ENCODE results near the gene IPO11. TPM values are rescaled to one million over a fixed set of nuclear protein-coding genes. Genes with fewer than 3 reads are reported as not detected.
"Not testable (repeated sequence)": the region's sequence is repeated elsewhere in the genome, so short reads cannot be mapped to it uniquely, and the experiment has no call there.

The IPO11 gene
- polyA plus RNA-seq, 1 donor from 2014 or later, result 5.7 TPM

DNA sequence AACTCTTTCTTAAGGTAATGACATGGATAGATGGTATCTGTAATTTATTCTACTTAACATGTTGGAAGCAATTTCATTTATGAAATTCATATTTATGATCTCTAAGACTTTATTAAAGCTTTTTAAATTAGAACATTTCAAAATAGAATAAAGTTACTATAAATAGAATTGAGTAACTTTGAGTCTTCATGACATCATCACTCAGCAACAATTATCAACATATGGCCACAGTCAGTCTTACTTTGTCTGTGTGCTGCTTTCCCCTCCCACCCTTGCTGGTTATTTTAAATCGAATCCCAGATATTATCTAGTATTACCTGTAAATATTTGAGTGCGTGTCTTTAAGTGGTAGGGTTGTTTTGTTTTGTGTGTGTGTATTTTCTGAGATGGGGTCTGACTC, 65.2 kb downstream of the IPO11 start:
- peaks cover 11% of the 10 kb centered on the region for H3K36me3 Mint-ChIP-seq
- H3K27ac Mint-ChIP-seq, result no peak overlapping the region
- no peaks in the 10 kb centered on the region for H3K9me3 Mint-ChIP-seq
- no peak overlapping the region for H3K4me3 Mint-ChIP-seq
- no peaks in the 10 kb centered on the region for H3K27me3 Mint-ChIP-seq
- H3K4me1 Mint-ChIP-seq, result peaks cover 3 to 5% (median 5%) of the 10 kb centered on the region in 3 donors

GRCh38 chr5:62483556-62483955, 71.0 kb downstream of the IPO11 start:
- H3K4me3 Mint-ChIP-seq, result no peak overlapping the region
- H3K36me3 Mint-ChIP-seq, result peaks cover 11% of the 10 kb centered on the region
- H3K27me3 Mint-ChIP-seq, result no peaks in the 10 kb centered on the region
- peaks cover 3 to 5% (median 5%) of the 10 kb centered on the region in 3 donors for H3K4me1 Mint-ChIP-seq
- peak overlapping the region in 1 of 3 donors; percentile 52 for H3K27ac Mint-ChIP-seq
- no peaks in the 10 kb centered on the region for H3K9me3 Mint-ChIP-seq

GRCh38 chr5:62486672-62487071, 74.1 kb downstream of the IPO11 start:
- no peak overlapping the region for H3K4me3 Mint-ChIP-seq
- no peaks in the 10 kb centered on the region for H3K27me3 Mint-ChIP-seq
- H3K4me1 Mint-ChIP-seq, result peaks cover 0 to 3% (median 0%) of the 10 kb centered on the region in 3 donors
- no peak overlapping the region for H3K27ac Mint-ChIP-seq
- peaks cover 4% of the 10 kb centered on the region for H3K36me3 Mint-ChIP-seq
- no peaks in the 10 kb centered on the region for H3K9me3 Mint-ChIP-seq

- peaks cover 10% of the 10 kb centered on the region for H3K36me3 Mint-ChIP-seq
- H3K27ac Mint-ChIP-seq, result no peak overlapping the region
- no peaks in the 10 kb centered on the region for H3K4me1 Mint-ChIP-seq
- no peak overlapping the region for H3K4me3 Mint-ChIP-seq
- no peaks in the 10 kb centered on the region for H3K27me3 Mint-ChIP-seq
- no peaks in the 10 kb centered on the region for H3K9me3 Mint-ChIP-seq
Observed at GRCh38 chr5:62488531-62488930, 76.0 kb downstream of the IPO11 start.

DNA sequence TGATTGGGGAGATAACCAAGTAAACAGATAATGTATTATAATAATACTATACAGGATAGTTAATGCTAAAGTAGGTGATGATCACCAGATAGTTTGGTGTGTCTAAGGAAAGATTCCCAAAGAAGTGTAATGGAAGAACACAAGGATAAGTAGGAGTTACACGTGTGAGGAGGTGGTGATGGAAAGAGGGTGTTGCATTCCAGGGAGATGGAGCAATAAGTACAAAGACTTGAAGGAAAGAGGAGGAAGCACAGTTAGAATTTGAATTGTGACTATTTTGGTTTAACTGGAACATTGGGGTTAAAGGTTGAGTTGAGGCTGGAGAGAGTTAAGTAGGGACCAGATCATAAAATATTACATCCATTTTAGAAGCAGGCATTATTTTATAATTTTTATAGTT, 76.9 kb downstream of the IPO11 start:
- Mint-ChIP-seq H3K27me3 (no peaks in the 10 kb centered on the region), H3K4me3 (no peak overlapping the region), H3K27ac (no peak overlapping the region), H3K36me3 (peaks cover 10% of the 10 kb centered on the region), H3K4me1 (peaks cover 0 to under 1% (median 0%) of the 10 kb centered on the region in 3 donors), H3K9me3 (no peaks in the 10 kb centered on the region)

DNA sequence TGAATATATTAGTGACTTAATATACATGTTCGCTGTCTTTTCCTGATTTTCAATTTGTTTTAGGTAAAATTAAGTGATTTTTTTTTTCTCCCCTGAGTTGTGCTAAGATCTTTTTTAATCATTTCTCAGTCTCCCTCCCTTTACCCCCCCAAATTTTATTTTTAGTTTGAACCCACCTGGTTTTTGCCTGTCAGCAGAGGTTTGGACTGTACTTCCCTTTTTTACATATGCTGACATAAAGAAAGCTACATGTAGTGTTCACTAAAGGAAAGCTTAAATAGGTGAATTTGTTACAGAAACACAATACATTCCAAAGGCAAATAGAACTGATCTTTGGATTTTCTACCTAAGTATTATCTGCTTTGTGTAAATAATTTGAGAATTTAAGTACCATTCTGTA, 82.2 kb downstream of the IPO11 start:
- H3K27ac Mint-ChIP-seq, result no peak overlapping the region
- peaks cover 12% of the 10 kb centered on the region for H3K36me3 Mint-ChIP-seq
- peak overlapping the region in 1 of 4 donors; percentile 20 for H3K4me3 Mint-ChIP-seq
- H3K4me1 Mint-ChIP-seq, result peaks cover 3 to 6% (median 4%) of the 10 kb centered on the region in 3 donors
- H3K27me3 Mint-ChIP-seq, result no peaks in the 10 kb centered on the region
- no peaks in the 10 kb centered on the region for H3K9me3 Mint-ChIP-seq

- no peaks in the 10 kb centered on the region for H3K27me3 Mint-ChIP-seq
- no peaks in the 10 kb centered on the region for H3K9me3 Mint-ChIP-seq
- peaks cover 11% of the 10 kb centered on the region for H3K36me3 Mint-ChIP-seq
- H3K27ac Mint-ChIP-seq, result no peak overlapping the region
- H3K4me3 Mint-ChIP-seq, result no peak overlapping the region
- peaks cover 3 to 6% (median 4%) of the 10 kb centered on the region in 3 donors for H3K4me1 Mint-ChIP-seq
Observed at GRCh38 chr5:62496876-62497275, 84.3 kb downstream of the IPO11 start.

DNA sequence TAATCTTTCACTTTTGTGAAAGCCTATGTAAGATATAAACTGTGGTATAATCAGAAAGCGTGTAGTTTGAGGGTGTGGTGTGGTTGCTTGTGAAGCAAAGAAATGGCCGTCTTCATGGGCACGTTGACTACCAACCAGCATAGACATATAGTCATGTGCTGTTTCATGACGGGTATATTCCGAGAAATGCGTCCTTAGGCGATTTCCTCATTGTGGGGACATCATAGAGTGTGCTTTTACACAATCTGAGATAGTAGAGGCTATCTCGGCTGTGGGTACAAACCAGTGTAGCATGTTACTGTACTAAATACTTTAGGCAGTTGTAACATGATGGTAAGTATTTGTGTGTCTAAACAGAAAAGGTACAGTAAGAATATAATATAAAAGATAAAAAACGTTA, 86.4 kb downstream of the IPO11 start:
- Mint-ChIP-seq H3K27ac (no peak overlapping the region), H3K36me3 (peaks cover 13% of the 10 kb centered on the region), H3K9me3 (no peaks in the 10 kb centered on the region), H3K4me1 (peaks cover 8 to 17% (median 12%) of the 10 kb centered on the region in 3 donors), H3K27me3 (no peaks in the 10 kb centered on the region), H3K4me3 (no peak overlapping the region)

GRCh38 chr5:62499756-62500155, 87.2 kb downstream of the IPO11 start:
- H3K27me3 Mint-ChIP-seq, result no peaks in the 10 kb centered on the region
- no peak overlapping the region for H3K4me3 Mint-ChIP-seq
- H3K9me3 Mint-ChIP-seq, result no peaks in the 10 kb centered on the region
- peaks cover 6 to 14% (median 10%) of the 10 kb centered on the region in 3 donors for H3K4me1 Mint-ChIP-seq
- H3K27ac Mint-ChIP-seq, result no peak overlapping the region
- H3K36me3 Mint-ChIP-seq, result peaks cover 11% of the 10 kb centered on the region

GRCh38 chr5:62502456-62503101, 90.0 kb downstream of the IPO11 start:
- H3K27me3 Mint-ChIP-seq, result no peaks in the 10 kb centered on the region
- peaks cover 15% of the 10 kb centered on the region for H3K36me3 Mint-ChIP-seq
- H3K9me3 Mint-ChIP-seq, result no peaks in the 10 kb centered on the region
- H3K4me1 Mint-ChIP-seq, result peaks cover 7 to 15% (median 8%) of the 10 kb centered on the region in 3 donors
- H3K27ac Mint-ChIP-seq, result peak overlapping the region in 1 of 3 donors; percentile 77
- H3K4me3 Mint-ChIP-seq, result no peak overlapping the region

DNA sequence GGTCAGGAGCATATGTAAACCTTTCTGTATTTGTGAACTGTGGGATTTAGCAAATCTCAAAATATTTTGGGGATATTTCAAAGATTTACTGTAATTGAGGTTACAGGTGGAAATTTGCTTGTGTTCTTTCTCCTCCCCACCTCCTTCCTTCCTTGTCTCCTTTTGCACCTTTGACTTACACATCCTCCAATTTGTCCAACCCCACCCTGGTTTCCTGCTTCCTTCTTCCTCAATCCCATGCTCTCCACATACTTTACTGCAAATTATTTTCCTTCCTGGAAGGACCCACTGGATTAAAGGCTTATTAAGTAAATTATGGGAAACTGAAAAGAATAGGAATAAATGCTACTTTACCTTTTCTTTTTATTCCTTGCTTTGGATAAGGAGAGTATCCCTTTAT, 91.6 kb downstream of the IPO11 start:
- no peak overlapping the region for H3K4me3 Mint-ChIP-seq
- peaks cover 7 to 15% (median 8%) of the 10 kb centered on the region in 3 donors for H3K4me1 Mint-ChIP-seq
- H3K27ac Mint-ChIP-seq, result peak overlapping the region in 1 of 3 donors; percentile 55
- peaks cover 0 to 2% (median 0%) of the 10 kb centered on the region in 3 donors for H3K9me3 Mint-ChIP-seq
- H3K27me3 Mint-ChIP-seq, result no peaks in the 10 kb centered on the region
- H3K36me3 Mint-ChIP-seq, result peaks cover 18% of the 10 kb centered on the region

DNA sequence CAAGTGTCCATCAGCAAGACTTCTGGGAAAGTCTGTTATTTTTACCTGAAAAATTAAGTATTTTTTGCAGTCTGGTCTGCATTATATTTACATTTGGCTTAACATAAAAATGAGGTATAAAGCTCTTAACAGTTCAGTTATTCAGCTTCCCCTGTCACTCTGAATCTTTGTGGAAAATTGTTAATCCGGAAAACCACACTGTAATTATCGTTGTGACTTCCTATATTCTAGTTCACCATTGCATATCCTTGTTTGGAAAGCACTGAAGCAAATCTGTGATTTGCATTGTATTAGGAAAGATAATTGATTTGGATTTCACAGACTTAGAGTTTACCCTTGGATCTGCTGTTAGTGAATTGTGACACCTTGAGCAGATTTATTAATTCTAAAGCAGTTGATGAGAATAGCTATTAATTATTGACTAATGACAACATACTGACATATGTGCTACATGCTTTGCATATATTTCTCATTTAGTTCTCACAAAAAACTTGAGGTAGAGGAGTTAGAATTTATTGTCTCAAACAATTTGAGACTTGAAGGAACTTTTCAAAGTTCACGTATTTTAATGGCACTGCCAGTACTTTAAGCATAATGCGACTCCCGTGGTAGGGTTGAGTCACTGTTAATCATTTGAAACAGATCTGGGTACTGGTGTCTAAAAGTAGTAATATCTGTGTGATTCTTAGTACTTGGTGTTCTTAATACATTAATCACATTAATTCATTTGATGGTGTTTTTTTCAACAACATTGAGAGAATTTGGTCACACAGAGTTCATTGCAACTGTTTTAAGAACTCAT, 94.3 kb downstream of the IPO11 start:
- Mint-ChIP-seq H3K4me1 (peaks cover 7 to 15% (median 8%) of the 10 kb centered on the region in 3 donors), H3K27me3 (no peaks in the 10 kb centered on the region), H3K27ac (no peak overlapping the region), H3K36me3 (peaks cover 23% of the 10 kb centered on the region), H3K4me3 (no peak overlapping the region), H3K9me3 (peaks cover 0 to 2% (median 0%) of the 10 kb centered on the region in 3 donors)

GRCh38 chr5:62508760-62509159, 96.2 kb downstream of the IPO11 start:
- H3K27me3 Mint-ChIP-seq, H3K9me3 Mint-ChIP-seq, H3K4me3 Mint-ChIP-seq, H3K4me1 Mint-ChIP-seq, H3K27ac Mint-ChIP-seq: not testable (repeated sequence)
- H3K36me3 Mint-ChIP-seq, result peaks cover 18% of the 10 kb centered on the region

DNA sequence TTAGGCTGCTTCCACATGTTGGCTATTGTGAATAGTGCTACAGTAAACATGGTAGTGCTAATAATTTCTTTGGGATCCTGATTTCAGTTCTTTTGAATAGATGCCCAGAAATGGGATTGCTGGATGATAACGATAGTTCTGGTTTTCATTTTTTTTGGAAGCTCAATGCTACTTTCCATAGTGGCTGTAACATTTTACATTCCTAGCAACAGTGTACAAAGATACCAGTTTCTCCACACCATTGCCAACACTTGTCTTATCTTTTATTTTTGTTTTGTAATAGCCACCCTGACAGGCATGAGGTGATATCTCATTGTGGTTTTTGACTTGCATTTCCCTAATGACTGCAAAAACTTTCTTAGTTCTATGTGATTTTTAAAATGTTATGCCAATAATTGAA, 97.2 kb downstream of the IPO11 start:
- peaks cover 0 to 2% (median 0%) of the 10 kb centered on the region in 3 donors for H3K9me3 Mint-ChIP-seq
- H3K4me1 Mint-ChIP-seq, result peaks cover 0 to 3% (median 2%) of the 10 kb centered on the region in 3 donors
- H3K27me3 Mint-ChIP-seq, result no peaks in the 10 kb centered on the region
- no peak overlapping the region for H3K27ac Mint-ChIP-seq
- H3K4me3 Mint-ChIP-seq, result no peak overlapping the region
- H3K36me3 Mint-ChIP-seq, result peaks cover 18% of the 10 kb centered on the region

DNA sequence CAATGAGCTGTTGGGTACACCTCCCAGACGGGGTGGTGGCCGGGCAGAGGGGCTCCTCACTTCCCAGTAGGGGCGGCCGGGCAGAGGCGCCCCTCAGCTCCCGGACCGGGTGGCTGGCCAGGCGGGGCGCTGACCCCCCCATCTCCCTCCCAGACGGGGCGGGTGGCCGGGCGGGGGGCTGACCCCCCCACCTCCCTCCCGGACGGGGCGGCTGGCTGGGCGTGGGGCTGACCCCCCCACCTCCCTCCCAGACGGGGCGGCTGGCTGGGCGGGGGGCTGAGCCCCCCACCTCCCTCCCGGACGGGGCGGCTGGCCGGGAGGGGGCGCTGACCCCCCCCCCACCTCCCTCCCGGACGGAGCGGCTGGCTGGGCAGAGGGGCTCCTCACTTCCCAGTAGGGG, 100.5 kb downstream of the IPO11 start:
- H3K27me3 Mint-ChIP-seq, H3K4me1 Mint-ChIP-seq, H3K27ac Mint-ChIP-seq, H3K4me3 Mint-ChIP-seq, H3K9me3 Mint-ChIP-seq: not testable (repeated sequence)
- peaks cover 16% of the 10 kb centered on the region for H3K36me3 Mint-ChIP-seq

All from IgD-negative memory B cell (primary cell).